ENCODE results near the gene CTIF.

The CTIF gene

DNA sequence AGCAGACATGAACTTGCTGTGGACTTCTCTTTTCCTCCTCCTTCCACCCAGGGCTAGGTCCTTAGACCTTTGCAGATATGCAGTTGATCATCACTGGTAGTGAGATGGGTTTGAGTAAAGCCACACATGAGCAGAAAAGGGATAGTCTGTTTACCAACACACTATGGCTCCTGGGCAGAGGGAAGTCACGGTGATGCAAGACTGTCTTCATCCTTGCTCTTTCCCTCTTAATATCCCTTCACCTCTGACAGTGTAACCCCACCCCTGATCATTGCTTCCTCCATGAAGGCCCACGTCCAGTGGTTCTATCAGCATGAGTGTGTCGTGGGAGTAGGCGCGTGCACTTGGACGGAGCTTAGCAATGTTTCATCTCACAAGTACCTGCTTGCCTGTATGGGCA, 223.2 kb downstream of the CTIF start:
- H3K36me3 ChIP-seq (ENCODE audit: control insufficient read depth, insufficient read depth, low read length) = no peaks in the 10 kb centered on the region
- H2AFZ ChIP-seq = no peak overlapping the region
- no peak overlapping the region for H3K4me2 ChIP-seq (ENCODE audit: low read length)
- no peak overlapping the region for H3K27ac ChIP-seq
- TF ChIP-seq, protein P1, sequence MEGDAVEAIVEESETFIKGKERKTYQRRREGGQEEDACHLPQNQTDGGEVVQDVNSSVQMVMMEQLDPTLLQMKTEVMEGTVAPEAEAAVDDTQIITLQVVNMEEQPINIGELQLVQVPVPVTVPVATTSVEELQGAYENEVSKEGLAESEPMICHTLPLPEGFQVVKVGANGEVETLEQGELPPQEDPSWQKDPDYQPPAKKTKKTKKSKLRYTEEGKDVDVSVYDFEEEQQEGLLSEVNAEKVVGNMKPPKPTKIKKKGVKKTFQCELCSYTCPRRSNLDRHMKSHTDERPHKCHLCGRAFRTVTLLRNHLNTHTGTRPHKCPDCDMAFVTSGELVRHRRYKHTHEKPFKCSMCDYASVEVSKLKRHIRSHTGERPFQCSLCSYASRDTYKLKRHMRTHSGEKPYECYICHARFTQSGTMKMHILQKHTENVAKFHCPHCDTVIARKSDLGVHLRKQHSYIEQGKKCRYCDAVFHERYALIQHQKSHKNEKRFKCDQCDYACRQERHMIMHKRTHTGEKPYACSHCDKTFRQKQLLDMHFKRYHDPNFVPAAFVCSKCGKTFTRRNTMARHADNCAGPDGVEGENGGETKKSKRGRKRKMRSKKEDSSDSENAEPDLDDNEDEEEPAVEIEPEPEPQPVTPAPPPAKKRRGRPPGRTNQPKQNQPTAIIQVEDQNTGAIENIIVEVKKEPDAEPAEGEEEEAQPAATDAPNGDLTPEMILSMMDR (IDR thresholded peaks at IDR 0.05) = no peak
- H3K9me3 ChIP-seq (ENCODE audit: control insufficient read depth, low read length) = no peaks in the 10 kb centered on the region
- H3K4me3 ChIP-seq (ENCODE audit: low read depth, low read length) = no peak overlapping the region
- H3K9ac ChIP-seq = no peak overlapping the region
- no peaks in the 10 kb centered on the region for H3K79me2 ChIP-seq
- H3K4me1 ChIP-seq = no peaks in the 10 kb centered on the region
- H3K27me3 ChIP-seq (ENCODE audit: control insufficient read depth, insufficient read depth, low read length) = no peaks in the 10 kb centered on the region

DNA sequence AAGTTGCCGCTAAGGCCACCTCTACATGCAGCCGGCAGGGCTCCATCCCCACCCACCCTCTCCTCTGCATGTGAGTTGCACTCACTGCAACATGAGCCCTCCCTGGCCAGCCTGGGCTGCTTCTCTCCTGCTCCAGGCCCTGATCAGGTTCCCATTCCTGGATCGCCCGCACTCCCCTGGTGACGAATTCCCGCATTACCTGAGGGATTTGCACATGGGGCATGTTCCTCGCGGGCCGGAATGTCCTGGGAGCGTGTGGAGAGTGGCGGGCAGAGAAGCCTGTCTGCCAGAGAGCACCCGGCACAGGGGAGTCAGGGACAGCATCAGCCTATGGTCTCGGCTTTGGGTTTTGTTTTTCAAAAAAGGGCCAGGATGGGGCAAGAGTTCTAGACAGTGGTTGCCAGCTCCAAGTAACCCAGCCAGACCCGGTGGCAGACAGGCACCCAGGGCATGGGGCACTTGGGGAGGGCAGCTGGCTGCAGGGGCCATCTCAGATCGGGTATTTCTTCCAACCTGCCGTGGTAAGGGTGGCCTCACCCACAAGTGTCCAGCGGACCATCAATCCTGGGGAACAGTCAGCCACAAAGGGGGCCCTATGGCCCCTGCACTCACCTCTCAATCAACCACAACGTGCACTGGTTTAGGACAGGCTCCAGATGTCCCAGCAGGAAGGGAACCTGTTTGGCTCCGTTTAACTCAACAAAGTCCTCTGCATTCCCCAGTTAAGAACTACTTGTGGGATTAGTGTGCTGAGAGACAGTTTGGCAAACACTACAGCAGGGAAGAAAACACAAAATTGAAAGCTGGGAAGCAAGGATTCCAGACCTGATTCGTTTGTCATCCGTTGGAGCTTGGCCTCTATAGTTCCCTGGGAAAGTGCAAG, 224.2 kb downstream of the CTIF start:
- H3K4me3 ChIP-seq (ENCODE audit: low read depth, low read length) = no peak overlapping the region
- no peaks in the 10 kb centered on the region for H3K79me2 ChIP-seq
- TF ChIP-seq, protein P1 (IDR thresholded peaks at IDR 0.05) = no peak
- no peak overlapping the region for H3K27ac ChIP-seq
- H3K4me2 ChIP-seq (ENCODE audit: low read length) = no peak overlapping the region
- no peak overlapping the region for H3K9ac ChIP-seq
- no peak overlapping the region for H2AFZ ChIP-seq
- H3K27me3 ChIP-seq (ENCODE audit: control insufficient read depth, insufficient read depth, low read length) = no peaks in the 10 kb centered on the region
- no peaks in the 10 kb centered on the region for H3K9me3 ChIP-seq (ENCODE audit: control insufficient read depth, low read length)
- H3K4me1 ChIP-seq = no peaks in the 10 kb centered on the region
- no peaks in the 10 kb centered on the region for H3K36me3 ChIP-seq (ENCODE audit: control insufficient read depth, insufficient read depth, low read length)

DNA sequence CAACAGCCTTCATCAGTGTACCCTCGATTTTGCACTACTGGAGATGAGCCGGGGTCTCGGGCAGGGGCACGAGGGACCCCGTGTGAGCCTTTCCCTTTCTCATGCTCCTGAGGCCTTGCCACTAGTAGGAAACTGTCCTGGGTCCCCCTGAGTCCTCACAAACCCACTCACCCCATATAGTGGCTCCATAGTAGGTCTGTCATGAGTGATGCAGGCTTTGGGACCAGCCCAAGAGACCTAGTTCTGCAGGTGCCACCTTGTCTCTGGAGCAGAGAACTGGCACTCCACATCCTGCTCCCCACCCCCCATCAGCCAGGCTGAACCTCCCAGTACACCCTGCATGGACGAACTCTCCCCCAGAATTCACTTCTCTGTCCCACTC, 224.9 kb downstream of the CTIF start:
- no peak overlapping the region for H3K4me3 ChIP-seq (ENCODE audit: low read depth, low read length)
- H3K4me2 ChIP-seq (ENCODE audit: low read length) = no peak overlapping the region
- H3K9me3 ChIP-seq (ENCODE audit: control insufficient read depth, low read length) = no peaks in the 10 kb centered on the region
- no peaks in the 10 kb centered on the region for H3K27me3 ChIP-seq (ENCODE audit: control insufficient read depth, insufficient read depth, low read length)
- TF ChIP-seq, protein P1 (IDR thresholded peaks at IDR 0.05) = no peak
- no peaks in the 10 kb centered on the region for H3K36me3 ChIP-seq (ENCODE audit: control insufficient read depth, insufficient read depth, low read length)
- no peaks in the 10 kb centered on the region for H3K79me2 ChIP-seq
- H2AFZ ChIP-seq = no peak overlapping the region
- no peak overlapping the region for H3K27ac ChIP-seq
- H3K4me1 ChIP-seq = no peaks in the 10 kb centered on the region
- H3K9ac ChIP-seq = no peak overlapping the region

DNA sequence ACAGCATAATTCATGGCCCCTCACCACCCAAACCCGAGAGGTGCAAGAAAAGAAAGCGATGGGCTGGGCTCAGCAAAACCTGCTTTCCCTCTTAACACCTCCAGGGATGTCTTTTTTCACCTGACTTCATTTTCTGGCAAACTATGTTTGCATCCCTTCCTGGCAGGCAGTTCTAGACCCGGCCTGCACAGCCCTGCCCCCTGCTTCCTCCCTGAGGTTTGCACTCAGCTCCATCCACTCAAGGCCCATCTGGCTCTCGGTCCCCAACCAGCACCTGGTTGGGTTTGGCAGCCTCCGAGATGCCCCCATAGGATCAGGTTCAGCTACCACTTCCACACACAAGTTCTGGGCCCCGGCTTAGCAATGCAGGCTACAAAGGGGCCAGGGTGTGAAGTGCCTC, 226.2 kb downstream of the CTIF start:
- no peak overlapping the region for H3K27ac ChIP-seq
- H3K9me3 ChIP-seq (ENCODE audit: control insufficient read depth, low read length) = no peaks in the 10 kb centered on the region
- no peak overlapping the region for H3K4me3 ChIP-seq (ENCODE audit: low read depth, low read length)
- H3K79me2 ChIP-seq = no peaks in the 10 kb centered on the region
- H3K36me3 ChIP-seq (ENCODE audit: control insufficient read depth, insufficient read depth, low read length) = no peaks in the 10 kb centered on the region
- H3K27me3 ChIP-seq (ENCODE audit: control insufficient read depth, insufficient read depth, low read length) = no peaks in the 10 kb centered on the region
- TF ChIP-seq, protein P1 (IDR thresholded peaks at IDR 0.05) = no peak
- H3K4me1 ChIP-seq = no peaks in the 10 kb centered on the region
- H2AFZ ChIP-seq = no peak overlapping the region
- no peak overlapping the region for H3K9ac ChIP-seq
- H3K4me2 ChIP-seq (ENCODE audit: low read length) = no peak overlapping the region

DNA sequence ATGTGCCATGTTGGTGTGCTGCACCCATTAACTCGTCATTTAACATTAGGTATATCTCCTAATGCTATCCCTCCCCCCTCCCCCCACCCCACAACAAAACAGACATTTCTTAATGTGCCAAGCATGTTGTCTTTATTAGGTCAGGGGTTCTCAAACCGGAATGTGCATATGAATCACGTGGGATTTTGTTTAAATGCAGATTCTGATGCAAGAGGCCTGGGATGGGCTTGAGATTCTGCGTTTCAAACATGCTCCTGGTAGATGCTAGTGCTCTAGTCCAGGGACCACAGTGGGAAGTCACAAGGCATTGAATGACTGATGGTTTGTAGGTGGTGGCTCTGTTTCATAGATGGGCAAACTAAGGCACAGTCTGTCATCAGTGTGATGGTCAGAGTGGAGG, 227.2 kb downstream of the CTIF start:
- Histone ChIP-seq H3K36me3 (ENCODE audit: control insufficient read depth, insufficient read depth, low read length) (no peaks in the 10 kb centered on the region), H3K4me2 (ENCODE audit: low read length) (no peak overlapping the region), H3K4me3 (ENCODE audit: low read depth, low read length) (no peak overlapping the region), H2AFZ (no peak overlapping the region), H3K9ac (no peak overlapping the region), H3K79me2 (no peaks in the 10 kb centered on the region), H3K4me1 (no peaks in the 10 kb centered on the region), H3K27ac (no peak overlapping the region), H3K27me3 (ENCODE audit: control insufficient read depth, insufficient read depth, low read length) (no peaks in the 10 kb centered on the region), H3K9me3 (ENCODE audit: control insufficient read depth, low read length) (no peaks in the 10 kb centered on the region)
- TF ChIP-seq, protein P1 (IDR thresholded peaks at IDR 0.05) = no peak
